Measurements from ENCODE around the gene TMED5.

Gene TMED5

DNA sequence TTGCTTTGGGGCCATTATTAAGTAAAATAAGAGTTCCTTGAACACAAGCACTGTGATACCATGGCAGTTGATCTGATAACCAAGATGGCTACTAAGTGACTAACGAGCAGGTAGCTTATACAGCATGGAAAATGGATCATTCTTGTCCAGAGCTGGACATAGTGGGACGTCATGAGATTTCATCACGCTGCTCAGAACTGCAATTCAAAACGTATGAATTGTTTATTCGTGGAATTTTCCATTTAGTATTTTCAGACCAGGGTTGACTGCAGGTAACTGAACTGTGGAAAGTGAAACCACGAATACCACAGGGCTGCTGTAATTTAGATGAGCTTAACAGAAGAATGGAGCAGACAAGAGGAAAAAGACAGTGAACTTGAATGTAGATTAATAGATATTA lies 39.2 kb upstream of the TMED5 start:
- H2BK15ac ChIP-seq (ENCODE audit: low read depth, poor library complexity, severe bottlenecking): no peak overlapping the region
- H3K36me3 ChIP-seq (ENCODE audit: control insufficient read depth in 1 of 2, insufficient read depth in 2 of 2, low read depth in 1 of 2, low read length in 2 of 2): peaks cover 0 to 69% of the 10 kb centered on the region in 2 experiments
- peaks cover 3% of the 10 kb centered on the region for H3K4me1 ChIP-seq (ENCODE audit: control insufficient read depth, insufficient read depth, low read depth, low read length)
- no peak overlapping the region for H3K14ac ChIP-seq (ENCODE audit: low read length in 2 of 2)
- H3K4ac ChIP-seq (ENCODE audit: low read depth in 1 of 2, low read length in 2 of 2): no peak overlapping the region
- peaks cover 5% of the 10 kb centered on the region for H3K9me3 ChIP-seq (ENCODE audit: control insufficient read depth, low read length)
- no peak overlapping the region for H4K8ac ChIP-seq (ENCODE audit: low read length)
- no peaks in the 10 kb centered on the region for H3K27me3 ChIP-seq (ENCODE audit: control insufficient read depth in 1 of 2, insufficient read depth in 1 of 2, low read length in 2 of 2)
- WGBS: 93% methylated on average over 6 of the region's 6 CpGs
- DNase-seq: peak; percentile 14
- no peak overlapping the region for H2BK5ac ChIP-seq (ENCODE audit: low read depth, low read length, poor library complexity, severe bottlenecking)
- peaks cover 1% of the 10 kb centered on the region for H3K79me1 ChIP-seq (replicated peaks; ENCODE audit: low read length, poor library complexity, severe bottlenecking)
- H2BK120ac ChIP-seq (ENCODE audit: low read depth, low read length): no peak overlapping the region
- no peak overlapping the region for H3K4me3 ChIP-seq (ENCODE audit: insufficient read depth in 1 of 2, low read depth in 1 of 2, low read length in 2 of 2)
- no peak overlapping the region for H3K9ac ChIP-seq (ENCODE audit: low read length)
- no peak overlapping the region for H3K23ac ChIP-seq (ENCODE audit: low read length in 2 of 2)
- H4K91ac ChIP-seq (ENCODE audit: low read length): no peak overlapping the region
- H2BK12ac ChIP-seq (ENCODE audit: low read length in 2 of 2): no peak overlapping the region
- H2AK5ac ChIP-seq (ENCODE audit: low read length, severe bottlenecking): no peak overlapping the region
- H3K27ac ChIP-seq (ENCODE audit: low read length, poor library complexity, severe bottlenecking): peak overlapping the region; percentile 5
- no peak overlapping the region for H3K18ac ChIP-seq (ENCODE audit: low read depth in 1 of 2, low read length in 2 of 2)
- H3K4me2 ChIP-seq (ENCODE audit: low read length, poor library complexity, severe bottlenecking): no peak overlapping the region
- H2AFZ ChIP-seq (ENCODE audit: low read depth, low read length): no peak overlapping the region

DNA sequence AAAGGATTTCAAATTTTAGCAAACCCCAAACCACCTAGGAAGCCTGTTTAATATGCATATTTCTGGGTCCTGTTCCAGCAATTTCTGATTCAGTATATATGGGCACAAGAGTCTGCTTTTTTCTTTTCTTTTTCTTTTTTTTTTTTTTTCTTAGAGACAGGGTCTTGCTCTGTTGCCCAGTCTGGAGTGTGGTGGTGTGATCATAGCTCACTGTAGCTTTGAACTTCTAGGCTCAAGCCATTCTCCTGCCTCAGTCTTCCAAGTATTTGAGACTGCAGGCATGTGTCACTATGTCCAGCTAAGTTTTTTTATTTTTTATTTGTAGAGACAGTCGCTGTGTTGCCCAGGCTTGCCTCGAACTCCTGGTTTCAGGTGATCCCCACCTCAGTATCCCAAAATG lies 35.1 kb upstream of the TMED5 start:
- Histone ChIP-seq H3K4me3 (ENCODE audit: insufficient read depth in 1 of 2, low read depth in 1 of 2, low read length in 2 of 2) (no peak overlapping the region), H3K14ac (ENCODE audit: low read length in 2 of 2) (no peak overlapping the region), H3K9me3 (ENCODE audit: control insufficient read depth, low read length) (peaks cover under 1% of the 10 kb centered on the region), H3K9ac (ENCODE audit: low read length) (no peak overlapping the region), H3K36me3 (ENCODE audit: control insufficient read depth in 1 of 2, insufficient read depth in 2 of 2, low read depth in 1 of 2, low read length in 2 of 2) (peaks cover 0 to 42% of the 10 kb centered on the region in 2 experiments), H3K27me3 (ENCODE audit: control insufficient read depth in 1 of 2, insufficient read depth in 1 of 2, low read length in 2 of 2) (no peaks in the 10 kb centered on the region), H2BK120ac (ENCODE audit: low read depth, low read length) (no peak overlapping the region), H4K91ac (ENCODE audit: low read length) (no peak overlapping the region), H3K4ac (ENCODE audit: low read depth in 1 of 2, low read length in 2 of 2) (no peak overlapping the region), H3K23ac (ENCODE audit: low read length in 2 of 2) (no peak overlapping the region), H2AFZ (ENCODE audit: low read depth, low read length) (no peak overlapping the region), H3K79me1 (replicated peaks; ENCODE audit: low read length, poor library complexity, severe bottlenecking) (peaks cover 2% of the 10 kb centered on the region), H2BK12ac (ENCODE audit: low read length in 2 of 2) (no peak overlapping the region), H3K4me2 (ENCODE audit: low read length, poor library complexity, severe bottlenecking) (no peak overlapping the region), H4K8ac (ENCODE audit: low read length) (no peak overlapping the region), H2AK5ac (ENCODE audit: low read length, severe bottlenecking) (no peak overlapping the region), H2BK15ac (ENCODE audit: low read depth, poor library complexity, severe bottlenecking) (no peak overlapping the region), H3K27ac (ENCODE audit: low read length, poor library complexity, severe bottlenecking) (no peak overlapping the region), H3K4me1 (ENCODE audit: control insufficient read depth, insufficient read depth, low read depth, low read length) (peaks cover 3% of the 10 kb centered on the region), H3K18ac (ENCODE audit: low read depth in 1 of 2, low read length in 2 of 2) (no peak overlapping the region), H2BK5ac (ENCODE audit: low read depth, low read length, poor library complexity, severe bottlenecking) (no peak overlapping the region)
- no peak for DNase-seq
- WGBS: 95% methylated on average over 2 of the region's 2 CpGs

DNA sequence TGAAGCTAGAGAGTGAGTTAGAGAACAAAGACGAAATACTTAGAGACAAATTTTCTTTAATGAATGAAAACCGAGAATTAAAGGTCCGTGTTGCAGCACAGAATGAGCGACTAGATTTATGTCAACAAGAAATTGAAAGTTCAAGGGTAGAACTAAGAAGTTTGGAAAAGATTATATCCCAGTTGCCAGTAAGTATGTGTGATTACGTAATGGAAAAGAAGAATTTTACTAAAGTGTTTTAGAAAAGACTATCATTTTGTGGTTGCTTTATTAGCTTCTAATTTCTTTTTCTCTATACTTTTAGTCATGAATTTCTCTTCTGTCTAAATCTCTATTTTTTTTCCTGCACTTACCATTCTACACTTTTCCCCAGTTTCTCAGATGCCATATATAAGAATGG lies 27.0 kb upstream of the TMED5 start:
- no peak overlapping the region for H2AK5ac ChIP-seq (ENCODE audit: low read length, severe bottlenecking)

DNA sequence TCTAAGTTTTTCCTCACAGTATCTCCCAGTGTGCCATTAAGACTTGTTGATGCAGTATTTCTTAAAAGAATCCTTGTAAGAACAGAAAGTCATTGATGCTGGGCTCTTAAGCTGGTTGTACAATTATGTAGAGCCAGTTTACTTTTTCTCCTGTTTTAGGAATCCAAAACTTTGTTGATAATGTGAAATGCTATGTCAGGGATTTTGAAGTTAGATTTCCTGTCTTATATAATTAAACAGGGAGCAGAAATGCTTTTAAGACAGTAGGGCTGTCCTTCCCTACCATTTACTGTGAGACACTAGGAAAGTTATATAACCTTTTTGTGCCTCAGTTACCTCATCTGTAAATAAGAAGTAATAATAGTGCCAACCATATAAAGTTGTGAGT lies 26.3 kb upstream of the TMED5 start:
- H3K27ac ChIP-seq (ENCODE audit: low read length, poor library complexity, severe bottlenecking): no peak overlapping the region
- no peak overlapping the region for H2BK5ac ChIP-seq (ENCODE audit: low read depth, low read length, poor library complexity, severe bottlenecking)
- H3K18ac ChIP-seq (ENCODE audit: low read depth in 1 of 2, low read length in 2 of 2): no peak overlapping the region
- H3K9me3 ChIP-seq (ENCODE audit: control insufficient read depth, low read length): no peaks in the 10 kb centered on the region
- H2BK120ac ChIP-seq (ENCODE audit: low read depth, low read length): no peak overlapping the region
- no peak overlapping the region for H4K8ac ChIP-seq (ENCODE audit: low read length)
- H2AK5ac ChIP-seq (ENCODE audit: low read length, severe bottlenecking): no peak overlapping the region
- no peak overlapping the region for H2BK15ac ChIP-seq (ENCODE audit: low read depth, poor library complexity, severe bottlenecking)
- no peak overlapping the region for H3K4me2 ChIP-seq (ENCODE audit: low read length, poor library complexity, severe bottlenecking)
- no peaks in the 10 kb centered on the region for H3K4me1 ChIP-seq (ENCODE audit: control insufficient read depth, insufficient read depth, low read depth, low read length)
- no peak overlapping the region for H2BK12ac ChIP-seq (ENCODE audit: low read length in 2 of 2)
- H3K14ac ChIP-seq (ENCODE audit: low read length in 2 of 2): no peak overlapping the region
- no peak overlapping the region for H2AFZ ChIP-seq (ENCODE audit: low read depth, low read length)
- no peak overlapping the region for H4K91ac ChIP-seq (ENCODE audit: low read length)
- no peak overlapping the region for H3K4me3 ChIP-seq (ENCODE audit: insufficient read depth in 1 of 2, low read depth in 1 of 2, low read length in 2 of 2)
- no peaks in the 10 kb centered on the region for H3K27me3 ChIP-seq (ENCODE audit: control insufficient read depth in 1 of 2, insufficient read depth in 1 of 2, low read length in 2 of 2)
- no peak overlapping the region for H3K9ac ChIP-seq (ENCODE audit: low read length)
- peaks cover 3% of the 10 kb centered on the region for H3K79me1 ChIP-seq (replicated peaks; ENCODE audit: low read length, poor library complexity, severe bottlenecking)
- DNase-seq: no peak
- H3K4ac ChIP-seq (ENCODE audit: low read depth in 1 of 2, low read length in 2 of 2): no peak overlapping the region
- peaks cover 0 to 42% of the 10 kb centered on the region in 2 experiments for H3K36me3 ChIP-seq (ENCODE audit: control insufficient read depth in 1 of 2, insufficient read depth in 2 of 2, low read depth in 1 of 2, low read length in 2 of 2)
- H3K23ac ChIP-seq (ENCODE audit: low read length in 2 of 2): no peak overlapping the region

More for the DNA sequence above, 27.0 kb upstream of the TMED5 start:
- Histone ChIP-seq H3K4me3 (ENCODE audit: insufficient read depth in 1 of 2, low read depth in 1 of 2, low read length in 2 of 2) (no peak overlapping the region), H3K4me2 (ENCODE audit: low read length, poor library complexity, severe bottlenecking) (no peak overlapping the region), H3K9ac (ENCODE audit: low read length) (no peak overlapping the region), H2BK120ac (ENCODE audit: low read depth, low read length) (no peak overlapping the region), H3K23ac (ENCODE audit: low read length in 2 of 2) (no peak overlapping the region), H3K79me1 (replicated peaks; ENCODE audit: low read length, poor library complexity, severe bottlenecking) (peaks cover 3% of the 10 kb centered on the region), H2BK5ac (ENCODE audit: low read depth, low read length, poor library complexity, severe bottlenecking) (no peak overlapping the region), H2BK15ac (ENCODE audit: low read depth, poor library complexity, severe bottlenecking) (no peak overlapping the region), H3K14ac (ENCODE audit: low read length in 2 of 2) (no peak overlapping the region), H2BK12ac (ENCODE audit: low read length in 2 of 2) (no peak overlapping the region), H3K27me3 (ENCODE audit: control insufficient read depth in 1 of 2, insufficient read depth in 1 of 2, low read length in 2 of 2) (no peaks in the 10 kb centered on the region), H3K27ac (ENCODE audit: low read length, poor library complexity, severe bottlenecking) (no peak overlapping the region), H3K4me1 (ENCODE audit: control insufficient read depth, insufficient read depth, low read depth, low read length) (no peaks in the 10 kb centered on the region), H4K91ac (ENCODE audit: low read length) (no peak overlapping the region), H3K18ac (ENCODE audit: low read depth in 1 of 2, low read length in 2 of 2) (no peak overlapping the region), H3K36me3 (ENCODE audit: control insufficient read depth in 1 of 2, insufficient read depth in 2 of 2, low read depth in 1 of 2, low read length in 2 of 2) (peaks cover 0 to 36% of the 10 kb centered on the region in 2 experiments), H2AFZ (ENCODE audit: low read depth, low read length) (no peak overlapping the region), H3K9me3 (ENCODE audit: control insufficient read depth, low read length) (no peaks in the 10 kb centered on the region), H4K8ac (ENCODE audit: low read length) (no peak overlapping the region), H3K4ac (ENCODE audit: low read depth in 1 of 2, low read length in 2 of 2) (no peak overlapping the region)
- DNase-seq: no peak
- 95% methylated on average over 4 of the region's 5 CpGs for WGBS
